ENCODE data around the gene LNX1. TPM values are rescaled to one million over a fixed set of nuclear protein-coding genes. Genes with fewer than 3 reads are reported as not detected.

The LNX1 gene
- total and polyA plus RNA-seq, 9 of the 15 experiments (the other 6 are each of a cell fraction or from before 2014, with no cell fraction given) = 0.40 to 3.6 (median 2.2) TPM

DNA sequence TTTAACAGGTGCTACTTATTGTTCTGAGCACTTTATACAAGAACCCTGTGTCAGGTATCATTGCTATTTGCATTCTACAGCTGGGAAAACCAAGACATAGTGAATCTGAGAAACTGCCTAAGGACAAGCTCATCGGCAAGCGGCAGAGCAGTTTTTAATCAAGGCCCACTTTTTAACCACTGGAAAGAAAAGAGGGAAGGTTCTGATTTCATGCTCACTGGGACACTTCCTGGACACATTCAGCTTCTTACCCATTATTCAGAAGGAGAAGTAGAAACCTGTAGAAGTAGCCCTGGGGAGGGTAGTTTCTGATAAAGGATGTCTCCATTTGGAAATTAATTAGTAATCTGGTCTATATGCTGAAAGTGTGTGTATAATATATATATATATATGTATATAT lies 2.5 kb upstream of the LNX1 start:
- Histone ChIP-seq H3K9me1 (ENCODE audit: control insufficient read depth, insufficient read depth, low read length) (no peaks in the 10 kb centered on the region), H3K9me3 (replicated peaks; ENCODE audit: control insufficient read depth, insufficient read depth, low read depth, low read length) (no peaks in the 10 kb centered on the region), H3K9ac (ENCODE audit: insufficient read depth in 1 of 2, low read depth in 2 of 2, low read length in 2 of 2) (no peak overlapping the region), H4K20me1 (replicated peaks; ENCODE audit: control insufficient read depth, insufficient read depth, low read length) (no peaks in the 10 kb centered on the region), H3K4me2 (ENCODE audit: insufficient read depth, low read length) (no peak overlapping the region), H3K79me2 (ENCODE audit: control insufficient read depth, insufficient read depth, low read length) (no peaks in the 10 kb centered on the region), H3K36me3 (ENCODE audit: control insufficient read depth, insufficient read depth, low read length) (no peaks in the 10 kb centered on the region), H2AFZ (ENCODE audit: low read depth, low read length) (peak overlapping the region; percentile 40; the same call in 1 of the 2 replicates), H3K4me3 (no peak overlapping the region), H3K27ac (ENCODE audit: extremely low read depth, low read depth, low read length) (no peak overlapping the region), H3K4me1 (replicated peaks in 1 of 2; ENCODE audit: control insufficient read depth in 2 of 2, insufficient read depth in 2 of 2, low read length in 2 of 2) (peaks cover 4 to 28% of the 10 kb centered on the region in 2 experiments; a peak in 4 of 5 replicates), H3K27me3 (ENCODE audit: control insufficient read depth in 2 of 2, insufficient read depth in 2 of 2, low read length in 2 of 2) (no peaks in the 10 kb centered on the region)
- in situ Hi-C loops (cut with MboI) (no loop called here), intact Hi-C loops (cut with micrococcal nuclease) (loop anchor here (10.0 kb wide), 1 partner anchor 179 kb away; no protein-coding TSS in a partner anchor)
- ChIA-PET POLR2A (interaction anchor here (0.9 kb wide), 1 partner anchor 87 kb away, joined by 3 read pairs; no protein-coding TSS in a partner anchor), CTCF (ENCODE audit: low intra/inter-chr PET ratio) (no interaction called here)
- ATAC-seq (no peak), FAIRE-seq (no peak), DNase-seq (ENCODE audit: extremely low read depth in 1 of 4, low spot score in 3 of 4) (no peak)
- no TSS peak for BruUV-seq (replicated peaks)
- 83% methylated on average over 2 of the region's 2 CpGs for WGBS (ENCODE audit: insufficient coverage, low coverage, missing lambda C conversion rate)
- TF ChIP-seq ZNF384 (IDR thresholded peaks at IDR 0.05; ENCODE audit: low read depth, low read length) (no peak), MYNN (IDR thresholded peaks at IDR 0.05) (no peak), MYNN (CRISPR knock-in tag; IDR thresholded peaks at IDR 0.05) (no peak), OTX1 (CRISPR knock-in tag; IDR thresholded peaks at IDR 0.05) (no peak), FUS (optimal IDR thresholded peaks at IDR 0.05; ENCODE audit: low read depth, low read length) (no peak), HNRNPK (IDR thresholded peaks at IDR 0.05; ENCODE audit: low read depth, low read length, poor library complexity, severe bottlenecking) (no peak), NFE2 (IDR thresholded peaks at IDR 0.05; ENCODE audit: low read depth) (no peak), TSHZ1 (CRISPR knock-in tag; IDR thresholded peaks at IDR 0.05) (no peak), C11orf30 (IDR thresholded peaks at IDR 0.05; ENCODE audit: low read depth) (no peak), MEIS2 (IDR thresholded peaks at IDR 0.05; ENCODE audit: partially characterized antibody) (no peak), MIER1 (IDR thresholded peaks at IDR 0.05; ENCODE audit: low read depth) (no peak), RNF2 (IDR thresholded peaks at IDR 0.05) (no peak), HOMEZ (CRISPR knock-in tag; IDR thresholded peaks at IDR 0.05) (no peak)
- TF ChIP-seq, protein P1, sequence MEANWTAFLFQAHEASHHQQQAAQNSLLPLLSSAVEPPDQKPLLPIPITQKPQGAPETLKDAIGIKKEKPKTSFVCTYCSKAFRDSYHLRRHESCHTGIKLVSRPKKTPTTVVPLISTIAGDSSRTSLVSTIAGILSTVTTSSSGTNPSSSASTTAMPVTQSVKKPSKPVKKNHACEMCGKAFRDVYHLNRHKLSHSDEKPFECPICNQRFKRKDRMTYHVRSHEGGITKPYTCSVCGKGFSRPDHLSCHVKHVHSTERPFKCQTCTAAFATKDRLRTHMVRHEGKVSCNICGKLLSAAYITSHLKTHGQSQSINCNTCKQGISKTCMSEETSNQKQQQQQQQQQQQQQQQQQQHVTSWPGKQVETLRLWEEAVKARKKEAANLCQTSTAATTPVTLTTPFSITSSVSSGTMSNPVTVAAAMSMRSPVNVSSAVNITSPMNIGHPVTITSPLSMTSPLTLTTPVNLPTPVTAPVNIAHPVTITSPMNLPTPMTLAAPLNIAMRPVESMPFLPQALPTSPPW (CRISPR knock-in tag; IDR thresholded peaks at IDR 0.05) = no peak
- TF ChIP-seq, protein P2, sequence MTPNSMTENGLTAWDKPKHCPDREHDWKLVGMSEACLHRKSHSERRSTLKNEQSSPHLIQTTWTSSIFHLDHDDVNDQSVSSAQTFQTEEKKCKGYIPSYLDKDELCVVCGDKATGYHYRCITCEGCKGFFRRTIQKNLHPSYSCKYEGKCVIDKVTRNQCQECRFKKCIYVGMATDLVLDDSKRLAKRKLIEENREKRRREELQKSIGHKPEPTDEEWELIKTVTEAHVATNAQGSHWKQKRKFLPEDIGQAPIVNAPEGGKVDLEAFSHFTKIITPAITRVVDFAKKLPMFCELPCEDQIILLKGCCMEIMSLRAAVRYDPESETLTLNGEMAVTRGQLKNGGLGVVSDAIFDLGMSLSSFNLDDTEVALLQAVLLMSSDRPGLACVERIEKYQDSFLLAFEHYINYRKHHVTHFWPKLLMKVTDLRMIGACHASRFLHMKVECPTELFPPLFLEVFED (CRISPR knock-in tag; conservative IDR thresholded peaks at IDR 0.05) = no peak
